NK-92 (cell line): ENCODE data around the gene NOVA1.
"Not testable (repeated sequence)": the region's sequence is repeated elsewhere in the genome, so short reads cannot be mapped to it uniquely, and the experiment has no call there.

ENCODE experiments used
- DNase-seq: peaks from one replicate; lab custom pipeline; 2025; ENCODE audit not compliant: unreplicated experiment; lab: John Stamatoyannopoulos, UW

The NOVA1 gene, protein sequence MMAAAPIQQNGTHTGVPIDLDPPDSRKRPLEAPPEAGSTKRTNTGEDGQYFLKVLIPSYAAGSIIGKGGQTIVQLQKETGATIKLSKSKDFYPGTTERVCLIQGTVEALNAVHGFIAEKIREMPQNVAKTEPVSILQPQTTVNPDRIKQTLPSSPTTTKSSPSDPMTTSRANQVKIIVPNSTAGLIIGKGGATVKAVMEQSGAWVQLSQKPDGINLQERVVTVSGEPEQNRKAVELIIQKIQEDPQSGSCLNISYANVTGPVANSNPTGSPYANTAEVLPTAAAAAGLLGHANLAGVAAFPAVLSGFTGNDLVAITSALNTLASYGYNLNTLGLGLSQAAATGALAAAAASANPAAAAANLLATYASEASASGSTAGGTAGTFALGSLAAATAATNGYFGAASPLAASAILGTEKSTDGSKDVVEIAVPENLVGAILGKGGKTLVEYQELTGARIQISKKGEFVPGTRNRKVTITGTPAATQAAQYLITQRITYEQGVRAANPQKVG

DNA sequence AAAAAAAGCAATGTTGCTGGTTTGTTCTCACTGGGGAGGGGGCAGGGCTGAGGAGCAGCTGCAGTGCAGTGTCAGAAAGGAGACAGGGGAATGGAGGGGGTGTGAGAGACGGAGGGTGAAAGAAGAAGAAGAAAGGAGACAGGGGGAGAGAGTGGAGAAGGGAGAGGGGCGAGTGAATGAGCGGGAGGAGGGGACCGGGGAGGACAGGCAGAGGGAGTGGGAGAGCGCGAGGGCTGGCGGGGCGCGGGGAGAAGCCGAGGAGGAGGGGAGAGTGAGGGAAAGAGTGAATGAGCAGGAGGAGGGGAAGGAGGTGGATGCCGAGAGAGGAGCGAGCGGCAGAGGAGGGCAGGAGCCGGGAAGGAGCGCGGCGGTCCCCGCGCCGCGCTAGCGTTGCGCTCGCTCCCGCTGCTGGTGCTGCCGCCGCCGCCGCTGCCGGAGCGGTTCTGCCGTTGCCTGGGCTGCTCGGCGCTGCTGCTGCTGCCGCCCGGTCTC, at the start of gene NOVA1:
TSS of gene NOVA1 (minus strand) at position 445 of the 492 bp plus-strand sequence. CDS start 597 bp downstream, outside the sequence.
- DNase-seq, result no peak

DNA sequence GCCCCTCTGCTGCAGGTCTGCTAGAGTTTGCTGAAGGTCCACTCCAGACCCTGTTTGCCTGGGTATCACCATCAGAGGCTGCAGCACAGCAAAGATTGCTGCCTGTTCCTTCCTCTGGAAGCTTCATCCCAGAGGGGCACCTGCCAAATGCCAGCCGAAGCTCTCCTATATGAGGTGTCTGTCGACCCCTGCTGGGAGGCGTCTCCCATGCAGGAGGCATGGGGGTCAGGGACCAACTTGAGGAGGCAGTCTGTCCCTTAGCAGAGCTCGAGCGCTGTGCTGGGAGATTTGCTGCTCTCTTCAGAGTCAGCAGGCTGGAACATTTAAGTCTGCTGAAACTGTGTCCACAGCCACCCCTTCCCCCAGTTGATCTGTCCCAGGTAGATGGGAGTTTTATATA, 47.2 kb upstream of the NOVA1 start:
- DNase-seq, result not testable (repeated sequence)

DNA sequence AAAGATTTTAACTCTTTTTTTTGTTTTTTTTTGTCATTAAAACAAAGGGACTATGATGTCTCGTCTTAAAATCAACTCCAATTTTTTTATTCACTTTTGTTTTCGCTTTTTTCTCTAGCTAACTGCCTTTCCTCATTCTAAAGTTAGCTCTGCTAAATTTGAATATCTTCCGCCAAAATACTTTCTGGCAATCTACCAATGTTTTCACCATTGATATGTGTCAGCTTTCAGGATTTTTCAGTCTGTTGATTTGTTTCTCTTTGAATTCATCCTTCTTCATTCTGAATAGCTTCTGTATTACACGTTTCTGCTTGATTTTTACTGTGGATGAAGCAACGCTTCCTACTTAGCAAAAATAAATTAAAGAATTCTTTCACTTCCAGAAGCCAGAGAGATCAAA, 38.7 kb upstream of the NOVA1 start:
- DNase-seq, result no peak

DNA sequence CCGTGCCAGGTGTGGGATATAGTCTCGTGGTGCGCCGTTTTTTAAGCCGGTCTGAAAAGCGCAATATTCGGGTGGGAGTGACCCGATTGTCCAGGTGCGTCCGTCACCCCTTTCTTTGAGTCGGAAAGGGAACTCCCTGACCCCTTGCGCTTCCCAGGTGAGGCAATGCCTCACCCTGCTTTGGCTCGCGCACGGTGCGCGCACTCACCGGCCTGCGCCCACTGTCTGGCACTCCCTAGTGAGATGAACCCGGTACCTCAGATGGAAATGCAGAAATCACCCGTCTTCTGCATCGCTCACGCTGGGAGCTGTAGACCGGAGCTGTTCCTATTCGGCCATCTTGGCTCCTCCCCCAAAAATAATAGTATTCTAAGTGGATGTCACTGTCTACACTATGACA, 37.1 kb upstream of the NOVA1 start:
- DNase-seq, result not testable (repeated sequence)

DNA sequence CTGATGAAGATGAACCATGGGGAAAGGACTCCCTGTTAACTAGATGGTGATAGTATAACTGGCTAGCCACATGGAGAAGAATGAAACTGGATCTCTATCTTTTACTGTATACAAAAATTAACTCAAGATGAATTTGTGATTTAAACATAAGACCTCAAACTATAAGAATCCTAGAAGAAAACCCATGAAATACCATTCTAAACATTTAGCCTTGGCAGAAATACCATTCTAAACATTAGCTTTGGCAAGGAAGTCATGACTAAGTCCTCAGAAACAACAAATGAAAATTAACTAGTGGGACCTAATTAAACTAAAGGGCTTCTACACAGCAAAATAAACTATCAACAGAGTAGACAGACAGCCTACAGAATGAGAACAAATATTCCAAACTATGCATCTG, 28.4 kb upstream of the NOVA1 start:
- DNase-seq, result no peak

DNA sequence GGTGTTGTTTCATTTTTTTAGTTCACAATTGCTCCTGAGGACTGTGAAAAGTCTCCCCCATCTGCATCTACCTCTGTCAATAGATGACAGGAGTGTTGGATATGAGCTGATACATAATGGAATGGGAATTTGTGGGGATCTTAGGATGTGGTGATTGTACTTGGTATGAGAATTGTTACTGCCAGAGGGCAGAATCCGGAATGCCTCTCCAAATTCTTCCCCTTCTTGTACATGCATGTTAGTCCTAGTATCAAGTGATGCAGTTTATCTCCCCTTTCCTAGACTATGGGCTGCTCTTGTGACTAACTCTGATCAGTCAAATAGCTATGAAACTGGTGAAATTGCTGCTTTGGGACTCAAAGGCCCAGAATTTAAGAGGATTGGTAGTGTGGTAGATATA, 24.8 kb upstream of the NOVA1 start:
- no peak for DNase-seq

DNA sequence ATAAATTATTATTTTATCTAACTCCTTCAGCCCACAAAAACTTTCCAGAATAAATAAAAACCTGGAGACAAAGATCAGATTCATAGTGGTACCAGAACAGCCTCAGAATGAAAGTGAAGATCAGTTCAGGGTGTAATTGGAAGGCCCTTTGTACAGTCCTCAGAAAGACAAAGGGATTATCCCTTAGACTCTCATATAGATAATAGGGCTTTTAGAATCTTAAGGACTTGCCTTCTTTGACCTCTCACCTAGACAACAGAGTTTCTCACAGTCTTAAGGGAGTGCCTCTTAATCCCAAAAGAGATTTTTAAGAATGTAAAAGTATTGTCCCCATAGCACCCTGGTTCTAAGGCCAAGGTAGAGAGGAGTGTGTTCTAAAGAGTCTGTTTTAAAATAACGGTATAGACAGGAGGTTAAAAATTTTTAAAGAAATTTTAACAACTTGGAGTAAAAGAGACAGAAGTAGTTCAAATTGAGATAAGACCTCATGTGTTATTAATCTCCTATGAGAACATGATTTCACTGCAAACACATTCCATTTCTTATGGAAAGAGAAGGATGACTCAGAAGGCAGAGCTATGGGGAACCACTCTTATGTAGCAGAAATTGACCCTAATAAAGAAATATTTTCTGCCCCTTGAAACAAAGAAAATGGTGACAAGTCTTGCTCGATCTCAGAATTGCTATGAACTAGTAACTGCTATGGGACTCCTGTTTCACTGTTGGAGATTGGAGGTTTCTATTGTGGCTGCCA, 24.2 kb upstream of the NOVA1 start:
- DNase-seq, result no peak

DNA sequence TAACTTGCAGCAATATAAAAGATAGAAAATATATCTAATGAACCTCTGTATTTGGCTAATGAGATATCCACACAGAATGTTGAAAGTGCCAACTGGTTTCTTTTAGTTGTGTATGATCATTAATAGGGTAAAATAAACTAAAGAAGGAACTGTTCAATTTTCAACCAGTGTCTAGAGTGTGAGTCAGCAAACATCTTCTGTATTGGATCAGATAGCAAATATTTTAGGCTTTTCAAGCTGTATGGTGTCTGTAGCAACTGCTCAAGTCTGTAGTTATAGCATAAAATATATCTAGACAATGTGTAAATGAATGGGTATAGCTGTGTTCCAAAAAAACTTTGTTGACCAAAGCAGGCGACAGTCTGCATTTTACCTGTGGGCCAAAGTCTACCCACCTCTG, 23.5 kb upstream of the NOVA1 start:
- no peak for DNase-seq

DNA sequence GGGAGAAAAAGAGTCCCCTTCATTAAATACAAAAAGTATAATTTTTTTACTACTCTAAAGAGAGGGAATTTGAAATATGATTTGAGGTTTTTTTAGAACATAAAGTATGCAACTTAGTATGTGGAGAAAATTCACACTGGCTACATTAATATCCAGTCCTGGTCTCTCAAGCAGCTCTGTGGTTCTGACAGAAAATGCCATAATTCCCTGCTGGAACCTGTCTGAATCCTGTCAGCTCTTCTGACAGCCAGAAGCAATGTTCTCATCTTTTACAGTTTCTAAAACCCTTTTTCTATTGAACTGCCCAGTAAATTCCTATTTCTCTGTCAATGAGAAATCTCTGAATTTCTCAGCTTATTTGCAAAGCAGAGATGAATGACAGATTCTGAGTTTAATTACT, 13.4 kb upstream of the NOVA1 start:
- DNase-seq, result no peak

DNA sequence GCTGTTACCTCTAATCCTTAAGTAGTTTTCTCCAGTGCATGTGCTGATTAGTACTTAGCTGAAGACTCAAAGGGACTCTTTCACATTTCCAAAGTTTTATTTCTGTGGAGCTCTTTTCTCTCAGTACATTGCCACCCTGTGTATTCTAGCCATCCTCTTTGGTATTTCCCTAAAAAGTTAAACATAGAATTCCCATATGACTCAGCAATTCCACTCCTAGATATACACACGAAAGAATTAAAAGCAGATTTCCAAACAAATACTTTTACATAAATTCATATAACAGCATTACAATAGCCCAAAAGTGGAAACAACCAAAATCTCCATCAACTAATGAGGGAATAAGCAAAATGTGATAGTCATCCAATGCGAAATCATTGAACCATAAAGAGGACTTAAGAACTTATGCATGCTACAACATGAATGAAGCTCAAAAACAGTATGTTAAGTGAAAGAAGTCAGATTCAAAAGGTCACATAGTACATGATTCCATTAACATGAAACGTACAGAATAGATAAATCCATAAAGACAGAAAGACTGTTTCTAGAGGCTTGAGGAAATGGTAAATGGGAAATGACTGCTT, 9.0 kb upstream of the NOVA1 start:
- no peak for DNase-seq

DNA sequence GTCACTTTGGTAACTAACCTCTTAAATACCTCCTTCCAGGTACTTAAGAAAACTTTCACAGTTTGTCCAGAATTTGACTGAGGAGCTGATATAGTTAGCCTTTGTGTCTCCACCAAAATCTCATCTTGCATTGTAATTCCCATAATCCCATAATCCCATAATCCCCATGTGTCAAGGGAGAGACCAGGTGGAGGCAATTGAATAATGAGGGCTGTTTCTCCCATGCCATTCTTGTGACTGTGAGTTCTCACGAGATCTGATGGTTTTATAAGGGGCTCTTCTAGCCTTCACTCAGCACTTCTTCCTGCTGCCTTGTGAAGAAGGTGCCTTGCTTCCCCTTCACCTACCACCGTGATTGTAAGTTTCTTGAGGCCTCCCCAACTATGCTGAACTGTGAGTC, 7.8 kb upstream of the NOVA1 start:
- DNase-seq, result no peak

DNA sequence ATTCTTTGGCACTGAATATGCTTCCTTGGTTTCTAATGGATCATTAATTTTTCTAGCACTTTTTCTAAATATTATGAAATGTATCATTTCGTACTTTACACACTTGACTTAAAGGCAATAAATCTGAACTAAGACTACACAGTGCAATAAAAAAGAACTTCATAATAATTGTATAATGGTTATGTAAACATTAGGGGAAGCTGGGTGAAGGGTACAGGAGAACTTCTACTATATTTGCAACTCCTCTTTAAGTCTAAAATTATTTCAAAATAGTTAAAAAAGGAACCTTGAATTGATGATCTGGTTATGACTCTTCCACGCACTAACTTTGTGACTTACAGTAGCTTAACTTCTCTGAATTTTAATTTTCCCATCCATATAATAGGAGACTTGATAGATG, 5.1 kb upstream of the NOVA1 start:
- no peak for DNase-seq

DNA sequence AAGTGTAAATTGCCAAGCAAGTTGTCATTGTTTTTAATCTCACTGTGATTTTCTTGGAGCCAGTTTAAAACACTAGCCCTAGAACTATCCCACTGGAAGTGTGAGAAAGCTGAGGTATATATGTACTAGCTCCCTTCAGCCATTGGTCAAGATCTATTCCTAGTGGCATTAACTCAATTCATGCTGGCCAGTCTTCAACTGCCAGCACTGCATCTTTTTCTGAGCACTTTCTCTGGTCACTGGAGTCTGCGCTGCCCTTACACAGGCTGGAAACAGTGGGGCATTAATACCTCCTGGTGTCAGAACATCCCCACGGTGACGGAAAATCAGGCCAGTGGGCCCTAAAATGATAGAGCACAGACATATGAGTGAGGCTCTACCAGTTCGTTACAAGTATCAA, 4.0 kb upstream of the NOVA1 start:
- no peak for DNase-seq

DNA sequence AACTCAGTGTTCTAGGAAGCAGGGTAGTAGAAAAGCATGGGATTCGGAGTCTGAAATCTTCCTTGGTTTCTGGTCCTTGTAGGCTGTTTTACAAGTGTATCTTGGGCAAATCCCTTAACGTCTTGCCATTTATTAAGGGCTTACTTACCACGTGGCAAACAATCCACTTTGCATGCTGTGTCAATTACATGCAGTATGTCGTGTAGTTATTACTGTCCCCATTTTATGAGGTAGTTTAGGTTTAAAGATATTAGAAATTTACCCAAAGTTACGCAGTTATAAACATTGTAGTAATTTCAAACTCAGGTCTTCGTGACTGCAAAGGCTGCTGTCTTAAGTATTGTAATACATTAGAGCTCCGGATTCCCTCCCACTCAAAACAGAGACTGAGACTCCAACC, 1.5 kb upstream of the NOVA1 start:
- DNase-seq, result no peak

DNA sequence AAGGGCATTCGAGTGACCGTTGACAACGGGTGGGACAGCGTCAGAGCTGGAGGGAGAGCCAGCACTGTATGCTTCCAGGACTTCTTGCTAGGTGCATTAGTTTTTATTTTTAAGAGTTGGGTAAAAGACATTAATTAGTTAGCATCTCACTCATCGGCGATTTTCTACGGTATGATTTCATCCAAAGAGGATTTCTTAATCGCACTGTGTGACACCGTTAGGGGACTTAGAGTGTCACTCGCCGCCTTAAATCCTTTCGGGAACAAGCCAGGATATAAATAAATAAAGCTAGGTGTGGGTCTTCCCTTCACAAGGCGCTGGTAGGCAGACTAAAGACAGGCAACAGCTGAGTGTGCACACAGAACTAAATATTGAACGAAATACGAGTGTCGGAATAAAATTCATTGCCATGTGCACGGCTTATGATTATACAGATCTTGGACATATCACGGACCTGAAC, 869 bp upstream of the NOVA1 start:
- DNase-seq, result no peak

DNA sequence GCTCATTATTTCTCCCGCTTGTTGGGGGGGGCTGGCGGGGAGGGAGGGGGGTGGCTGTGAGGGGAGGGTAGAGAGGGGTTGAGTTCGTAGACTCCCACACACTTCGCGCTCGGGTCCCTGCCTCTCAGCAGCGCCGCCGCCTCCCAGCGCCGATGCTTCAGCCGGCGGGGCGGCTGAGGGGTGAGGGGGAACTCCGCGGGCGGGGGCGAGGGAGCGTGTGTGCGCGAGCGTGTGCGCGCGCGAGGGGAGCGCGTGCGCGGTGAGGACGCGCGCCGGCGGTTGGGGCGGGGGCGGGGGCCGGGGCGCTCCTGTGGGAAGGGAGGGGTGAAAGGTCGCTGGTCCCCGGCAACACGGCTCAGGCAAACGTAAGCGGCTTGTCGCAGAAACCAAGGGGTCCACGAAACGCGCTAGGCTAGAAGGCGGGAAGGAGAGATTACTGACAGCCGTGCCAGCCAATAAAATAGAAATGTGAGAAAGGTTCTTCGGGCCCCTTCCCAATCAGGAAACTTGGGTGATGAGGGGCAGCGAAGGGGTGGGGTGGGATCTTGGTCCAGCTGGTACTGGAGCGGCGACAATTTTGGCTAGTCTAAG, 343 bp upstream of the NOVA1 start:
- DNase-seq, result no peak

DNA sequence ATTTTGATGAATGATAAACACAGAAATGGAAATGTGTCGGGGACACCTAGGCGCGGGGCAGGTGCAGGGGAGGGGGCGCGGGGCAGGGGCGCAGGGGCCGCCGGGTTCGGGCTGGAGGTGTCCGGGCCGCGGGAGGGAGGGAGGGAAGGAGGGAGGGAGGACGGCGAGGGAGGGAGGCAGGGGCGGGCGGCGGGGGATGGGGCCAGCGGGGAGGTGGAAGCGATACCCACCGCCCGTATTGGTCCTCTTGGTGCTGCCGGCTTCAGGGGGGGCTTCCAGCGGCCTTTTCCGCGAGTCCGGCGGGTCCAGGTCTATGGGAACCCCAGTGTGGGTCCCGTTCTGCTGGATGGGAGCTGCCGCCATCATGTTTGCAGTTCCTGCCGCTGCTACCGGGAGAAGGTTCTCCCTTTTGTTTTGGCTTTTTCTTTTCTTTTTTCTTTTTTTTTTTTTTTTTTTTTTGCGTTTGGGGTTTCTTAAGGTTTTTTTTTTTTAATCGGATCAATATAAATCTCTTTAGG, 703 bp downstream of the NOVA1 start:
- DNase-seq, result no peak

DNA sequence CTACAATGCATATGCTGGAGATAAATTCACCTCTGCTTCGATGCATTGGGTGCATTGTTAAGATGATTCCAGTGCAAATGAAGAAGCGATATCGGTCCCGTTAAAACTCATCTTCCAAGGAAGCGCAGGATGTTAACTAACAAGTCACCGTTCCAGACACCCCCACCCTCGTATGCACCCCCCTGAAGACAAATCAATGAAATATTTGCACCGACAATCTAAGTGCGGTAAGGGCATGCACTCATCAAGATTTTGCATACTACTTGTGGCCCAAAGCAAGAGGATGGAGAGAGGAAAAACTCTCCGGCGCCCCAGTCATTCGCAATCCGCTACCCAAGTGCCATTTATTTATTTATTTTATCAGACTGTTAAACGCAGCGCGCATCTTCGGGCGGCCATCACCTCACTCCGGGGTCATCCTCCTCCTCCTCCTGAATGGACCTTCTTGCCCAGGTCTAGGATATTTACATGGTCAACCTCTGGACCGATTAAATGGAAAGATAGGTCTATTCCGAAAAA, 1.2 kb downstream of the NOVA1 start:
- DNase-seq, result no peak

DNA sequence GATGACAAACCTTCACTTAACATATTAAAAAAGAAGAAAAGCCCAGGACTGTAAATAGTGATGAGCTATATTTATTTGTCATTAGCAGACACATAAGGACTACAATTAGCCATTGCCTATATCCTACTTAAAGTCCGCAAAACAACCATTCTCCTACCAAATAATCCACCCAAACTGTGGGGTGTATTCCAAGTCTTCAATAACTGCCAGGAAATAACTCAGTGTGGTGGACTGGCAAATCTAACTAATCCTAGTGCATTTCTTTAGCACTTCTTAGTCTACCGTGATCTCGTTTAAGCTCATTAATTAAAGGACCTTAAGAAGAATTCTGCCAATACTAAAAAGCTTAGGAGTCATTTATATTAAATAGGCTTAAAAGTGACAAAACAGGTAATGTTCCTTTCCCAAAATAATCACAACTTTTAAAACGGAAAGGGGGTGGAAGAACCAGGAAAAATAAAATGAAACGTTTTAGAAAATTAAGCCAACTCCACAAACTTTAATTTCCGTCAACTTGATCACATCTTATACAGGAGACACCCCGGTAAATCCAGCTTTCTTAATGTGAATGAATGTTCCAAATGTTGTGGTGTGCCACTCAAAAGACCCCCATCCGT, 1.8 kb downstream of the NOVA1 start:
- no peak for DNase-seq
